Measurements from ENCODE around the gene AK3. TPM values are rescaled to one million over a fixed set of nuclear protein-coding genes. Genes with fewer than 3 reads are reported as not detected.

AK3 gene
- total RNA-seq, 1 experiment from 2014 or later = 61.0 TPM

- Mint-ChIP-seq H3K36me3 (ENCODE audit: insufficient read depth, unreplicated experiment) (peaks cover 59% of the 10 kb centered on the region), H3K27me3 (ENCODE audit: insufficient read depth, unreplicated experiment) (no peaks in the 10 kb centered on the region), H3K4me3 (ENCODE audit: unreplicated experiment) (no peak overlapping the region), H3K27ac (ENCODE audit: low read depth, unreplicated experiment) (no peak overlapping the region), H3K9me3 (ENCODE audit: unreplicated experiment) (peaks cover 8% of the 10 kb centered on the region), H3K4me1 (ENCODE audit: insufficient read depth, unreplicated experiment) (no peaks in the 10 kb centered on the region)
- no peak for DNase-seq (ENCODE audit: unreplicated experiment)
- TF ChIP-seq, protein P1, sequence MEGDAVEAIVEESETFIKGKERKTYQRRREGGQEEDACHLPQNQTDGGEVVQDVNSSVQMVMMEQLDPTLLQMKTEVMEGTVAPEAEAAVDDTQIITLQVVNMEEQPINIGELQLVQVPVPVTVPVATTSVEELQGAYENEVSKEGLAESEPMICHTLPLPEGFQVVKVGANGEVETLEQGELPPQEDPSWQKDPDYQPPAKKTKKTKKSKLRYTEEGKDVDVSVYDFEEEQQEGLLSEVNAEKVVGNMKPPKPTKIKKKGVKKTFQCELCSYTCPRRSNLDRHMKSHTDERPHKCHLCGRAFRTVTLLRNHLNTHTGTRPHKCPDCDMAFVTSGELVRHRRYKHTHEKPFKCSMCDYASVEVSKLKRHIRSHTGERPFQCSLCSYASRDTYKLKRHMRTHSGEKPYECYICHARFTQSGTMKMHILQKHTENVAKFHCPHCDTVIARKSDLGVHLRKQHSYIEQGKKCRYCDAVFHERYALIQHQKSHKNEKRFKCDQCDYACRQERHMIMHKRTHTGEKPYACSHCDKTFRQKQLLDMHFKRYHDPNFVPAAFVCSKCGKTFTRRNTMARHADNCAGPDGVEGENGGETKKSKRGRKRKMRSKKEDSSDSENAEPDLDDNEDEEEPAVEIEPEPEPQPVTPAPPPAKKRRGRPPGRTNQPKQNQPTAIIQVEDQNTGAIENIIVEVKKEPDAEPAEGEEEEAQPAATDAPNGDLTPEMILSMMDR (IDR thresholded peaks at IDR 0.05; ENCODE audit: unreplicated experiment) = no peak
- ChIA-PET POLR2A (interaction anchor here (1.2 to 1.4 kb wide), 3 partner anchors 11 to 25 kb away, joined by 3 read pairs; partner anchors contain the start of gene AK3), CTCF (interaction anchor here (0.8 to 1.8 kb wide), 6 partner anchors 9 to 894 kb away, joined by 3 to 5 read pairs (median 3); no protein-coding TSS in a partner anchor)
- BruUV-seq (replicated peaks) = no TSS peak
- intact Hi-C loops (cut with micrococcal nuclease) = no loop called here
These were observed 24.8 kb downstream of the AK3 start for GRCh38 chr9:4716163-4716562.

DNA sequence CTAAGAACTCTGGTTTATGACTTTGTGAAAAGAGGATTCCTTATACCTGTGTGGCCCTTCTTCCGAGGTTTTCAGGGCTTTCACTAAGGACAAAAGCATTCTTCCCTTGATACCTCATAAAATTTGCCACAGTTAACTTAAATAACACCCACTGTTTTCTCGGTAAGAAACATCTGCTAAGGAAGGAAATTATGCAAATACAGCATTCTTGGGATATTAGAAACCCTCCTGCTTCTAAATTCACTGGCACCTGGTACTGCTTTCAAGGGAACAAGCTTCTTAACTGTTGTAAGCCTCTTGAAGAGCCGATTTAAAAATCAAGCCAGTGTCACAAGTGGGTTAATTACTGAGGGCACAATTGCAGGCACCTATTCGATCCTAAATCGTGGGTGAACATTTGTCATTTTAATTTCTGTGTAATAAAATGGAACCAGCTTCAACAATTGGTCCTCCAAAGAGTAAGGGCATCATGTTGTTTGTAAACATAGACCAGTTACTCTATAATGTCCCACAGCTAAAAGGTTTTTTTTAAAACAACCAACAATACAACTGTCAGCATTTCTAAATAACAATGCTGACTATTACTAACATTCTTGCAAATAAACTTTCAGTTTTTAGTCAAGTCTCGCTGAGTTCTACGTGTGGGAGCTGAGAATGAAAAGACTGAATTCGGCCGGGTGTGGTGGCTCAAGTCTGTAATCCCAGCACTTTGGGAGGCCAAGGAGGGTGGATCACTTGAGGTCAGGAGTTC is 26.6 kb downstream of the AK3 start:
- CTCF ChIA-PET = no interaction called here
- TF ChIP-seq, protein P1 (IDR thresholded peaks at IDR 0.05; ENCODE audit: unreplicated experiment) = no peak
- BruUV-seq (replicated peaks) = no TSS peak
- no peak overlapping the region for H3K27ac Mint-ChIP-seq (ENCODE audit: low read depth, unreplicated experiment)
- H3K9me3 Mint-ChIP-seq (ENCODE audit: unreplicated experiment) = peaks cover 8% of the 10 kb centered on the region
- intact Hi-C loops (cut with micrococcal nuclease) = no loop called here
- peaks cover 61% of the 10 kb centered on the region for H3K36me3 Mint-ChIP-seq (ENCODE audit: insufficient read depth, unreplicated experiment)
- no peak for DNase-seq (ENCODE audit: unreplicated experiment)
- POLR2A ChIA-PET = interaction anchor here (0.8 to 1.7 kb wide), 4 partner anchors 18 to 35 kb away, joined by 3 to 5 read pairs (median 4); partner anchors contain the start of gene CDC37L1
- H3K4me1 Mint-ChIP-seq (ENCODE audit: insufficient read depth, unreplicated experiment) = no peaks in the 10 kb centered on the region
- H3K4me3 Mint-ChIP-seq (ENCODE audit: unreplicated experiment) = no peak overlapping the region
- no peaks in the 10 kb centered on the region for H3K27me3 Mint-ChIP-seq (ENCODE audit: insufficient read depth, unreplicated experiment)

- Mint-ChIP-seq H3K4me1 (ENCODE audit: insufficient read depth, unreplicated experiment) (no peaks in the 10 kb centered on the region), H3K27me3 (ENCODE audit: insufficient read depth, unreplicated experiment) (no peaks in the 10 kb centered on the region), H3K36me3 (ENCODE audit: insufficient read depth, unreplicated experiment) (peaks cover 61% of the 10 kb centered on the region), H3K4me3 (ENCODE audit: unreplicated experiment) (no peak overlapping the region), H3K9me3 (ENCODE audit: unreplicated experiment) (peaks cover 8% of the 10 kb centered on the region), H3K27ac (ENCODE audit: low read depth, unreplicated experiment) (no peak overlapping the region)
- no peak for DNase-seq (ENCODE audit: unreplicated experiment)
- ChIA-PET CTCF (interaction anchor here (1.3 kb wide), 1 partner anchor 51 kb away, joined by 3 read pairs; no protein-coding TSS in a partner anchor), POLR2A (interaction anchor here (0.6 to 1.7 kb wide), 3 partner anchors 19 to 280 kb away, joined by 3 to 5 read pairs (median 3); no protein-coding TSS in a partner anchor)
- TF ChIP-seq, protein P1 (IDR thresholded peaks at IDR 0.05; ENCODE audit: unreplicated experiment) = no peak
- no TSS peak for BruUV-seq (replicated peaks)
- intact Hi-C loops (cut with micrococcal nuclease) = no loop called here
These were observed 27.2 kb downstream of the AK3 start for GRCh38 chr9:4713849-4714248.

DNA sequence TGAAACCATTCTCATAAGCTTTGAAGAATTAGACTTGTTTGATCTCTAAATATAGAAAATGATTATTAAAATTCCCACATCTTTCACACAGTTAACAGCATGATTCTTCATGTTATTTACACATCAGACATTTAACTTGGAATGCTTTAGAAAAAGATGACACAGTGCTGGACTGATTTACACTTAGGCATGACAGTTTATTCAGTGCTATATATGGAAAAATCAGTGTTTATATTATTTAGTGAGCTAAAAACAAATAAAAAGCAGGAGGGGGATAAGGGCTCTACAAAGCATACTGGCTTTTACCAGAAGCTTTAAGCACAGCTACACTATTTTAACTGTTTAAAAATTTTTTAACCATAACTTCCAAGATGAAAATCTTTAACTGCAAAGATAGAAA is 31.6 kb downstream of the AK3 start:
- ChIA-PET CTCF (interaction anchor here (0.7 kb wide), 2 partner anchors 213 to 1010 kb away, joined by 3 to 4 read pairs; no protein-coding TSS in a partner anchor), POLR2A (interaction anchor here (0.6 to 1.5 kb wide), 5 partner anchors 12 to 31 kb away, joined by 3 to 8 read pairs (median 4); partner anchors contain the start of genes AK3 and CDC37L1)
- TF ChIP-seq, protein P1 (IDR thresholded peaks at IDR 0.05; ENCODE audit: unreplicated experiment) = no peak
- peaks cover 75% of the 10 kb centered on the region for H3K36me3 Mint-ChIP-seq (ENCODE audit: insufficient read depth, unreplicated experiment)
- TSS peak; percentile 9 for BruUV-seq (replicated peaks)
- intact Hi-C loops (cut with micrococcal nuclease) = no loop called here
- no peak overlapping the region for H3K27ac Mint-ChIP-seq (ENCODE audit: low read depth, unreplicated experiment)
- peaks cover 8% of the 10 kb centered on the region for H3K9me3 Mint-ChIP-seq (ENCODE audit: unreplicated experiment)
- no peak overlapping the region for H3K4me3 Mint-ChIP-seq (ENCODE audit: unreplicated experiment)
- DNase-seq (ENCODE audit: unreplicated experiment) = no peak
- H3K27me3 Mint-ChIP-seq (ENCODE audit: insufficient read depth, unreplicated experiment) = no peaks in the 10 kb centered on the region
- H3K4me1 Mint-ChIP-seq (ENCODE audit: insufficient read depth, unreplicated experiment) = no peaks in the 10 kb centered on the region
